Measurements from ENCODE around the gene UQCR10. TPM values are rescaled to one million over a fixed set of nuclear protein-coding genes. Genes with fewer than 3 reads are reported as not detected.

Gene UQCR10
- total and polyA plus RNA-seq, 7 experiments from 2014 or later: 30.9 to 310 (median 54.3) TPM

- H3K27ac ChIP-seq (ENCODE audit: low read depth, low read length): no peak overlapping the region
- H3K27me3 Mint-ChIP-seq: no peaks in the 10 kb centered on the region
- peaks cover 0 to 63% (median 5%) of the 10 kb centered on the region in 3 experiments for H3K36me3 ChIP-seq (ENCODE audit: control insufficient read depth in 2 of 3, insufficient read depth in 3 of 3, low read length in 3 of 3)
- no peaks in the 10 kb centered on the region for H3K9me3 ChIP-seq (ENCODE audit: control insufficient read depth in 2 of 3, low read length in 3 of 3)
- H3K4me1 ChIP-seq (ENCODE audit: control insufficient read depth in 2 of 2, insufficient read depth in 2 of 2, low read length in 2 of 2): no peaks in the 10 kb centered on the region
- ATAC-seq: no peak
- H3K9me3 Mint-ChIP-seq: no peaks in the 10 kb centered on the region
- POLR2A ChIA-PET: no interaction called here
- intact Hi-C loops (cut with micrococcal nuclease): no loop called here
- peak overlapping the region in 1 of 9 donors; percentile 38 for H3K27ac Mint-ChIP-seq
- no peak overlapping the region for H3K4me3 Mint-ChIP-seq
- DNase-seq: no peak
- no peak overlapping the region for H3K4me3 ChIP-seq (ENCODE audit: low read length)
- CTCF ChIA-PET: no interaction called here
- H3K36me3 Mint-ChIP-seq: peaks cover 4 to 44% (median 7%) of the 10 kb centered on the region in 5 donors
- no peaks in the 10 kb centered on the region for H3K27me3 ChIP-seq (ENCODE audit: control insufficient read depth in 2 of 2, insufficient read depth in 2 of 2, low read length in 2 of 2)
- H3K4me1 Mint-ChIP-seq: peaks cover 0 to 6% (median 4%) of the 10 kb centered on the region in 7 donors
Measured at GRCh38 chr22:29742326-29742725, 24.8 kb upstream of the UQCR10 start.

GRCh38 chr22:29744902-29745301 is 22.3 kb upstream of the UQCR10 start:
- Mint-ChIP-seq H3K27ac (peak overlapping the region in 1 of 9 donors; percentile 39), H3K27me3 (no peaks in the 10 kb centered on the region), H3K36me3 (peaks cover 7 to 46% (median 10%) of the 10 kb centered on the region in 5 donors), H3K4me3 (no peak overlapping the region), H3K9me3 (no peaks in the 10 kb centered on the region), H3K4me1 (peaks cover 4 to 8% (median 6%) of the 10 kb centered on the region in 7 donors)
- H3K9me3 ChIP-seq (ENCODE audit: control insufficient read depth in 2 of 3, low read length in 3 of 3): no peaks in the 10 kb centered on the region
- ATAC-seq (no peak), DNase-seq (no peak)
- ChIA-PET POLR2A (interaction anchor here (0.5 kb wide), 1 partner anchor 121 kb away, joined by 3 read pairs; no protein-coding TSS in a partner anchor), CTCF (no interaction called here)
- no peaks in the 10 kb centered on the region for H3K27me3 ChIP-seq (ENCODE audit: control insufficient read depth in 2 of 2, insufficient read depth in 2 of 2, low read length in 2 of 2)
- no peak overlapping the region for H3K4me3 ChIP-seq (ENCODE audit: low read length)
- H3K27ac ChIP-seq (ENCODE audit: low read depth, low read length): no peak overlapping the region
- H3K4me1 ChIP-seq (ENCODE audit: control insufficient read depth in 2 of 2, insufficient read depth in 2 of 2, low read length in 2 of 2): no peaks in the 10 kb centered on the region
- intact Hi-C loops (cut with micrococcal nuclease): no loop called here
- H3K36me3 ChIP-seq (ENCODE audit: control insufficient read depth in 2 of 3, insufficient read depth in 3 of 3, low read length in 3 of 3): peaks cover 0 to 51% (median 5%) of the 10 kb centered on the region in 3 experiments

GRCh38 chr22:29747832-29748231 is 19.3 kb upstream of the UQCR10 start:
- intact Hi-C loops (cut with micrococcal nuclease): no loop called here
- no peaks in the 10 kb centered on the region for H3K9me3 Mint-ChIP-seq
- ATAC-seq (no peak), DNase-seq (no peak)
- ChIA-PET CTCF (no interaction called here), POLR2A (no interaction called here)
- H3K4me1 ChIP-seq (ENCODE audit: control insufficient read depth in 2 of 2, insufficient read depth in 2 of 2, low read length in 2 of 2): peaks cover 0 to 9% of the 10 kb centered on the region in 2 donors
- peaks cover 8 to 30% (median 11%) of the 10 kb centered on the region in 5 donors for H3K36me3 Mint-ChIP-seq
- H3K27ac ChIP-seq (ENCODE audit: low read depth, low read length): no peak overlapping the region
- H3K27ac Mint-ChIP-seq: no peak overlapping the region
- peaks cover 0 to 39% (median 0%) of the 10 kb centered on the region in 3 experiments for H3K36me3 ChIP-seq (ENCODE audit: control insufficient read depth in 2 of 3, insufficient read depth in 3 of 3, low read length in 3 of 3)
- H3K27me3 Mint-ChIP-seq: no peaks in the 10 kb centered on the region
- no peak overlapping the region for H3K4me3 Mint-ChIP-seq
- H3K4me3 ChIP-seq (ENCODE audit: low read length): no peak overlapping the region
- H3K4me1 Mint-ChIP-seq: peaks cover 11 to 27% (median 17%) of the 10 kb centered on the region in 7 donors
- H3K27me3 ChIP-seq (ENCODE audit: control insufficient read depth in 2 of 2, insufficient read depth in 2 of 2, low read length in 2 of 2): no peaks in the 10 kb centered on the region
- H3K9me3 ChIP-seq (ENCODE audit: control insufficient read depth in 2 of 3, low read length in 3 of 3): no peaks in the 10 kb centered on the region

- no peaks in the 10 kb centered on the region for H3K27me3 Mint-ChIP-seq
- H3K9me3 Mint-ChIP-seq: no peaks in the 10 kb centered on the region
- H3K4me1 Mint-ChIP-seq: peaks cover 11 to 27% (median 17%) of the 10 kb centered on the region in 7 donors
- intact Hi-C loops (cut with micrococcal nuclease): no loop called here
- Histone ChIP-seq H3K36me3 (ENCODE audit: control insufficient read depth in 2 of 3, insufficient read depth in 3 of 3, low read length in 3 of 3) (peaks cover 0 to 39% (median 0%) of the 10 kb centered on the region in 3 experiments), H3K27me3 (ENCODE audit: control insufficient read depth in 2 of 2, insufficient read depth in 2 of 2, low read length in 2 of 2) (no peaks in the 10 kb centered on the region), H3K27ac (ENCODE audit: low read depth, low read length) (no peak overlapping the region), H3K9me3 (ENCODE audit: control insufficient read depth in 2 of 3, low read length in 3 of 3) (no peaks in the 10 kb centered on the region), H3K4me1 (ENCODE audit: control insufficient read depth in 2 of 2, insufficient read depth in 2 of 2, low read length in 2 of 2) (peaks cover 0 to 9% of the 10 kb centered on the region in 2 donors), H3K4me3 (ENCODE audit: low read length) (no peak overlapping the region)
- H3K36me3 Mint-ChIP-seq: peaks cover 8 to 26% (median 11%) of the 10 kb centered on the region in 5 donors
- ChIA-PET POLR2A (no interaction called here), CTCF (no interaction called here)
- no peak overlapping the region for H3K27ac Mint-ChIP-seq
- DNase-seq: no peak
- no peak for ATAC-seq
- H3K4me3 Mint-ChIP-seq: no peak overlapping the region
Measured at GRCh38 chr22:29748248-29748893, 18.8 kb upstream of the UQCR10 start.

GRCh38 chr22:29750029-29750428 is 17.1 kb upstream of the UQCR10 start:
- peaks cover 0 to 41% (median 0%) of the 10 kb centered on the region in 3 experiments for H3K36me3 ChIP-seq (ENCODE audit: control insufficient read depth in 2 of 3, insufficient read depth in 3 of 3, low read length in 3 of 3)
- ChIA-PET CTCF (no interaction called here), POLR2A (no interaction called here)
- ATAC-seq (no peak), DNase-seq (no peak)
- H3K27me3 Mint-ChIP-seq: no peaks in the 10 kb centered on the region
- H3K27ac ChIP-seq (ENCODE audit: low read depth, low read length): no peak overlapping the region
- intact Hi-C loops (cut with micrococcal nuclease): no loop called here
- H3K4me1 ChIP-seq (ENCODE audit: control insufficient read depth in 2 of 2, insufficient read depth in 2 of 2, low read length in 2 of 2): peaks cover 0 to 9% of the 10 kb centered on the region in 2 donors
- peak overlapping the region in 1 of 10 donors; percentile 4 for H3K4me3 Mint-ChIP-seq
- no peak overlapping the region for H3K27ac Mint-ChIP-seq
- H3K9me3 Mint-ChIP-seq: no peaks in the 10 kb centered on the region
- no peaks in the 10 kb centered on the region for H3K27me3 ChIP-seq (ENCODE audit: control insufficient read depth in 2 of 2, insufficient read depth in 2 of 2, low read length in 2 of 2)
- H3K9me3 ChIP-seq (ENCODE audit: control insufficient read depth in 2 of 3, low read length in 3 of 3): no peaks in the 10 kb centered on the region
- no peak overlapping the region for H3K4me3 ChIP-seq (ENCODE audit: low read length)
- H3K4me1 Mint-ChIP-seq: peaks cover 11 to 27% (median 17%) of the 10 kb centered on the region in 7 donors
- H3K36me3 Mint-ChIP-seq: peaks cover 8 to 23% (median 11%) of the 10 kb centered on the region in 5 donors

GRCh38 chr22:29750559-29751538 is 16.3 kb upstream of the UQCR10 start:
- H3K27me3 ChIP-seq (ENCODE audit: control insufficient read depth in 2 of 2, insufficient read depth in 2 of 2, low read length in 2 of 2): no peaks in the 10 kb centered on the region
- Mint-ChIP-seq H3K9me3 (no peaks in the 10 kb centered on the region), H3K27ac (peak overlapping the region in 5 of 9 donors; percentile 30 to 87 (median 82)), H3K4me3 (peak overlapping the region in 1 of 10 donors; percentile 4), H3K4me1 (peaks cover 11 to 27% (median 22%) of the 10 kb centered on the region in 7 donors), H3K27me3 (no peaks in the 10 kb centered on the region), H3K36me3 (peaks cover 4 to 19% (median 8%) of the 10 kb centered on the region in 5 donors)
- peak in 1 of 9 donors; percentile 24 for DNase-seq
- peaks cover 0 to 9% of the 10 kb centered on the region in 2 donors for H3K4me1 ChIP-seq (ENCODE audit: control insufficient read depth in 2 of 2, insufficient read depth in 2 of 2, low read length in 2 of 2)
- H3K36me3 ChIP-seq (ENCODE audit: control insufficient read depth in 2 of 3, insufficient read depth in 3 of 3, low read length in 3 of 3): peaks cover 0 to 32% (median 0%) of the 10 kb centered on the region in 3 experiments
- intact Hi-C loops (cut with micrococcal nuclease): no loop called here
- no peaks in the 10 kb centered on the region for H3K9me3 ChIP-seq (ENCODE audit: control insufficient read depth in 2 of 3, low read length in 3 of 3)
- peak overlapping the region; percentile 6 for H3K27ac ChIP-seq (ENCODE audit: low read depth, low read length)
- ChIA-PET CTCF (interaction anchor here (0.5 kb wide), 1 partner anchor 327 kb away, joined by 3 read pairs; no protein-coding TSS in a partner anchor), POLR2A (no interaction called here)
- ATAC-seq: peak; percentile 83
- H3K4me3 ChIP-seq (ENCODE audit: low read length): no peak overlapping the region
